ENCODE results near the gene EML4.
"Not testable (repeated sequence)": the region's sequence is repeated elsewhere in the genome, so short reads cannot be mapped to it uniquely, and the experiment has no call there.

EML4 gene

DNA sequence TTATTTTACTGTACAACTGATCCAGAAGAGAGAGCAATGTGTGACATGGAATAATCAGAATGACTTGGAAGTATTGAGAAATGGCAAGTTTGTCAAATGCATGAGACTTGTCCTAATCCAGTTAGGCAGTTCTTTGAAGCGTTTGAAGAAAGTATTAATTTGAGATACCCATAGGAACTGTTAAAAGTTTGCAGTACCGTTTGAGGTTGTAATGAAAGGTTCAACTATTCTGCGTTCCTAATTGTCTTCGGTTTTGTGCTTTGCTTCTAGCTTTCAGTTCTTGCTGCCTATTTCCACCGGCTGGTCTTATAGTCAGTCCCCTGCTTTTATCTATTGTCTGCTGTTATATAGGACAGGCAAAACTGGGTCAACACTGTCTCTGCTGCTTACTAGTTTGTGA, 150.1 kb downstream of the EML4 start:
- H3K4me1 Mint-ChIP-seq (ENCODE audit: low read depth), result peaks cover 11% of the 10 kb centered on the region
- intact Hi-C loops (cut with micrococcal nuclease), result no loop called here
- no peak overlapping the region for H3K4me3 Mint-ChIP-seq
- peaks cover 76% of the 10 kb centered on the region for H3K36me3 Mint-ChIP-seq (ENCODE audit: low read depth)
- no peaks in the 10 kb centered on the region for H3K9me3 Mint-ChIP-seq
- H3K27me3 Mint-ChIP-seq, result no peaks in the 10 kb centered on the region
- no peak overlapping the region for H3K27ac Mint-ChIP-seq

DNA sequence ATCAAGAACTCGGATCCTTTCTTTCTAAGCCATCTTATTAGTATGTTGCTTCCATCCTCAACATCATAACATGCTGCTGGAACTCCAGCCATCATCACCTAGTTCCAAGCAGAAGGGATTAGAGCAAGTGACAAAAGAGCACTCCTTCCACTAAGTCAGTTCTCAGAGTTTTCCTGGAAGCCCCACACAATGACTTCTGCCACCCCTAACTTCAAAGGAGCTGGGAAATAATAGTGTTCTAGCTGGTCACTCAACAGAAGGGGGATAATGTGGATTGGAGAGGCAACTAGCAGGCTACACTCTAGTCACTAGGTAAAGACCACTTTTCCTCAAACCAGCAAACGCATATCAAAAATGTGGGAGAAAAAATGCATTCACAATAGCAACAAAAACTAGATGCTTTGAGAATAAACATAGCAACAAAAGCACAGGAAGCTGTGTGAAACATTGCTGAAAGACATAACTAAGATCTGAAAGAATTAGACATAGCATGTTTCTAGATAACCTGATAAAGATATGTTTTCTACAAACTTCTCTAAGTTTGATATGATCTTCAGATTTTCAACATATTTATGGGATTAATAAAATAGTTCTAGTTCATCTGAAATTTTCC, 152.4 kb downstream of the EML4 start:
- H3K4me3 Mint-ChIP-seq, result no peak overlapping the region
- no peaks in the 10 kb centered on the region for H3K27me3 Mint-ChIP-seq
- intact Hi-C loops (cut with micrococcal nuclease), result no loop called here
- peaks cover 69% of the 10 kb centered on the region for H3K36me3 Mint-ChIP-seq (ENCODE audit: low read depth)
- no peaks in the 10 kb centered on the region for H3K9me3 Mint-ChIP-seq
- no peak overlapping the region for H3K27ac Mint-ChIP-seq
- no peaks in the 10 kb centered on the region for H3K4me1 Mint-ChIP-seq (ENCODE audit: low read depth)

DNA sequence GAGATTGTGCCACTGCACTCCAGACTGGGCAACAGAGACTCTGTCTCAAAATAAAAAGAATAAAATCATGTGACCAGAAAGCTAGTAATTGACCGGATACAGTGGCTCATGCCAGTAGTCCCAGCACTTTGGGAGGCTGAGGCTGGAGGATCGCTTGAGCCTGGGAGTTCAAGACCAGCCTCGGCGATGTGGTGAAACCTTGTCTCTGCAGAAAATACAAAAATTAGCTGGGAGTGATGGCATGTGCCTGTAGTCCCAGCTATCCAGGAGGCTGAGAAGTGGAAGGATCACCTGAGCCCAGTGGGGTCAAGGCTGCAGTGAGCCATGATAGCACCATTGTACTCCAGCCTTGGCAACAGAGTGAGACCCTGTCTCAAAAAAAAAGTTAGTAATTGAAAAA, 155.1 kb downstream of the EML4 start:
- peaks cover 66% of the 10 kb centered on the region for H3K36me3 Mint-ChIP-seq (ENCODE audit: low read depth)
- H3K27me3 Mint-ChIP-seq, result no peaks in the 10 kb centered on the region
- H3K9me3 Mint-ChIP-seq, result no peaks in the 10 kb centered on the region
- H3K27ac Mint-ChIP-seq, result no peak overlapping the region
- H3K4me3 Mint-ChIP-seq, result no peak overlapping the region
- intact Hi-C loops (cut with micrococcal nuclease), result no loop called here
- no peaks in the 10 kb centered on the region for H3K4me1 Mint-ChIP-seq (ENCODE audit: low read depth)

DNA sequence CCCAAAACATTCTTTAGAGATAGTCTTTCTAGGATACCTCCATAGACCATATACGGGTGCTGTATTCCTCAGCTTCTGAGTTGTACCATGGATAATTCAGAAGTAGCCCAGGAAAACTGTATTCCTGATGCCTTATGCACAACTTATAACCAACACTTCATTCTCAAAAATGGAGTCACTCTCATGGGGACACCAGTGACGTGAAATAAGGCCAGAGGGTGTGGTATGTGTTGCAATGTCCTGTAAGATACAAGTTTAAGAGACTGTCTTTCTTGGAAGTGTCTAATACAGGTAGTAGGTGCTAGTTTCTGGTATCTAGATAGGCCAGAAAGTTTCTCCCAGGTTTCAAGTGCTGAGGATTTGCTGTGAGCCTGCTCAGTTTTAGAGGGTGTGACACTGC, 155.8 kb downstream of the EML4 start:
- Mint-ChIP-seq H3K4me1 (ENCODE audit: low read depth) (no peaks in the 10 kb centered on the region), H3K4me3 (no peak overlapping the region), H3K27ac (no peak overlapping the region), H3K36me3 (ENCODE audit: low read depth) (peaks cover 71% of the 10 kb centered on the region), H3K9me3 (no peaks in the 10 kb centered on the region), H3K27me3 (no peaks in the 10 kb centered on the region)
- intact Hi-C loops (cut with micrococcal nuclease), result no loop called here

DNA sequence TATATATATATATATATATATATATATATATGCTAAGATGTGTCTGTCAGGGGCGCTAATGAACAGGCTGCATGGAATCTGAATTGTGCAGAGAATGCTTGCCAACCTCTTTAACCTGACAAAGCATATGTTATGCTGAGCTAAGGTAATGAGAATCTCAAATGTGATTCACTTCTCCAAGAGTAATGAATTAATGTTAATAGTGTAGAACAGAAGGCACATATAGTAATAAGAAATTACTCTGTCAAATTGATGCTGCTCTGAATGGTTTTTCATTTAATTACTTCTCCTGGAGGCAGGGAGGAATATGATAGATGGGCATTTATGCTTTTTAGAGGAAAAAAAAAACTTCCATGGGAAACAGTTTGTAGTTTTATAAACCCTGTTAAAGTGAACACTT, 156.5 kb downstream of the EML4 start:
- intact Hi-C loops (cut with micrococcal nuclease), result no loop called here
- Mint-ChIP-seq H3K4me3 (no peak overlapping the region), H3K27me3 (no peaks in the 10 kb centered on the region), H3K36me3 (ENCODE audit: low read depth) (peaks cover 73% of the 10 kb centered on the region), H3K4me1 (ENCODE audit: low read depth) (no peaks in the 10 kb centered on the region), H3K27ac (no peak overlapping the region), H3K9me3 (no peaks in the 10 kb centered on the region)

GRCh38 chr2:42327125-42327524, 158.0 kb downstream of the EML4 start:
- H3K4me3 Mint-ChIP-seq, result no peak overlapping the region
- H3K4me1 Mint-ChIP-seq (ENCODE audit: low read depth), result no peaks in the 10 kb centered on the region
- no peaks in the 10 kb centered on the region for H3K27me3 Mint-ChIP-seq
- peaks cover 81% of the 10 kb centered on the region for H3K36me3 Mint-ChIP-seq (ENCODE audit: low read depth)
- intact Hi-C loops (cut with micrococcal nuclease), result no loop called here
- no peak overlapping the region for H3K27ac Mint-ChIP-seq
- no peaks in the 10 kb centered on the region for H3K9me3 Mint-ChIP-seq

GRCh38 chr2:42328148-42328833, 159.1 kb downstream of the EML4 start:
- H3K36me3 Mint-ChIP-seq (ENCODE audit: low read depth), result peaks cover 81% of the 10 kb centered on the region
- intact Hi-C loops (cut with micrococcal nuclease), result no loop called here
- no peak overlapping the region for H3K27ac Mint-ChIP-seq
- no peaks in the 10 kb centered on the region for H3K4me1 Mint-ChIP-seq (ENCODE audit: low read depth)
- no peak overlapping the region for H3K4me3 Mint-ChIP-seq
- H3K9me3 Mint-ChIP-seq, result no peaks in the 10 kb centered on the region
- no peaks in the 10 kb centered on the region for H3K27me3 Mint-ChIP-seq

- H3K27me3 Mint-ChIP-seq, result no peaks in the 10 kb centered on the region
- peaks cover 81% of the 10 kb centered on the region for H3K36me3 Mint-ChIP-seq (ENCODE audit: low read depth)
- intact Hi-C loops (cut with micrococcal nuclease), result no loop called here
- no peaks in the 10 kb centered on the region for H3K9me3 Mint-ChIP-seq
- no peaks in the 10 kb centered on the region for H3K4me1 Mint-ChIP-seq (ENCODE audit: low read depth)
- no peak overlapping the region for H3K27ac Mint-ChIP-seq
- H3K4me3 Mint-ChIP-seq, result no peak overlapping the region
Observed at GRCh38 chr2:42328923-42329322, 159.8 kb downstream of the EML4 start.

GRCh38 chr2:42329736-42330135, 160.6 kb downstream of the EML4 start:
- intact Hi-C loops (cut with micrococcal nuclease), result no loop called here
- peaks cover 82% of the 10 kb centered on the region for H3K36me3 Mint-ChIP-seq (ENCODE audit: low read depth)
- H3K4me1 Mint-ChIP-seq (ENCODE audit: low read depth), result no peaks in the 10 kb centered on the region
- H3K4me3 Mint-ChIP-seq, result no peak overlapping the region
- H3K9me3 Mint-ChIP-seq, result no peaks in the 10 kb centered on the region
- no peaks in the 10 kb centered on the region for H3K27me3 Mint-ChIP-seq
- H3K27ac Mint-ChIP-seq, result no peak overlapping the region

GRCh38 chr2:42331569-42332284, 162.6 kb downstream of the EML4 start:
- Mint-ChIP-seq H3K36me3 (ENCODE audit: low read depth) (peaks cover 88% of the 10 kb centered on the region), H3K4me1 (ENCODE audit: low read depth) (no peaks in the 10 kb centered on the region), H3K9me3 (no peaks in the 10 kb centered on the region)

GRCh38 chr2:42332575-42332974, 163.4 kb downstream of the EML4 start:
- Mint-ChIP-seq H3K4me1 (ENCODE audit: low read depth) (no peaks in the 10 kb centered on the region), H3K27ac (no peak overlapping the region), H3K4me3 (no peak overlapping the region), H3K36me3 (ENCODE audit: low read depth) (peaks cover 87% of the 10 kb centered on the region), H3K27me3 (no peaks in the 10 kb centered on the region), H3K9me3 (no peaks in the 10 kb centered on the region)
- intact Hi-C loops (cut with micrococcal nuclease), result no loop called here

More at GRCh38 chr2:42331569-42332284, 162.6 kb downstream of the EML4 start:
- intact Hi-C loops (cut with micrococcal nuclease), result no loop called here
- no peaks in the 10 kb centered on the region for H3K27me3 Mint-ChIP-seq
- H3K27ac Mint-ChIP-seq, result no peak overlapping the region
- no peak overlapping the region for H3K4me3 Mint-ChIP-seq

- intact Hi-C loops (cut with micrococcal nuclease), result no loop called here
- Mint-ChIP-seq H3K27ac (no peak overlapping the region), H3K9me3 (no peaks in the 10 kb centered on the region), H3K4me3 (no peak overlapping the region), H3K27me3 (no peaks in the 10 kb centered on the region), H3K4me1 (ENCODE audit: low read depth) (no peaks in the 10 kb centered on the region), H3K36me3 (ENCODE audit: low read depth) (peaks cover 95% of the 10 kb centered on the region)
Observed at GRCh38 chr2:42333579-42333978, 164.4 kb downstream of the EML4 start.

DNA sequence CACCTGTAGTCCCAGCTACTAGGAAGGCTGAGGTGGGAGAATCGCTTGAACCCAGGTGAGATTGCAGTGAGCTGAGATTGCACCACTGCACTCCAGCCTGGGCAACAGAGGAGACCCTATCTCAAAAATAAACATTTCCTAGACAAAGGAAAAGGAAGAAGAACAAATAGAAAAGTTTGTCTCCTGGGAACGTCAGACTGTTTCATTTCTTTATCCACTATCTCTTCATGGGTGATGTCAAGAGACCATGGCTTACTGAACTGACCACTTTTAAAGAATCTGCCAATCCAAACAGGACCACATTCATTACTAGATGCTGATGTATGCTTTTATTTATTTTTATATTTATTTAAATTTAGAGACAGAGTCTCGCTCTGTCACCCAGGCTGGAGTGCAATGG, 165.1 kb downstream of the EML4 start:
- Mint-ChIP-seq H3K9me3 (no peaks in the 10 kb centered on the region), H3K4me3 (no peak overlapping the region), H3K36me3 (ENCODE audit: low read depth) (peaks cover 94% of the 10 kb centered on the region), H3K27me3 (no peaks in the 10 kb centered on the region), H3K27ac (no peak overlapping the region), H3K4me1 (ENCODE audit: low read depth) (no peaks in the 10 kb centered on the region)
- intact Hi-C loops (cut with micrococcal nuclease), result no loop called here

GRCh38 chr2:42334865-42335264, 165.7 kb downstream of the EML4 start:
- H3K9me3 Mint-ChIP-seq; intact Hi-C loops (cut with micrococcal nuclease); H3K27ac Mint-ChIP-seq; H3K4me1 Mint-ChIP-seq (ENCODE audit: low read depth); H3K27me3 Mint-ChIP-seq; H3K4me3 Mint-ChIP-seq: not testable (repeated sequence)
- H3K36me3 Mint-ChIP-seq (ENCODE audit: low read depth), result peaks cover 94% of the 10 kb centered on the region
